Measurements from ENCODE around the gene WHRN.

The WHRN gene

DNA sequence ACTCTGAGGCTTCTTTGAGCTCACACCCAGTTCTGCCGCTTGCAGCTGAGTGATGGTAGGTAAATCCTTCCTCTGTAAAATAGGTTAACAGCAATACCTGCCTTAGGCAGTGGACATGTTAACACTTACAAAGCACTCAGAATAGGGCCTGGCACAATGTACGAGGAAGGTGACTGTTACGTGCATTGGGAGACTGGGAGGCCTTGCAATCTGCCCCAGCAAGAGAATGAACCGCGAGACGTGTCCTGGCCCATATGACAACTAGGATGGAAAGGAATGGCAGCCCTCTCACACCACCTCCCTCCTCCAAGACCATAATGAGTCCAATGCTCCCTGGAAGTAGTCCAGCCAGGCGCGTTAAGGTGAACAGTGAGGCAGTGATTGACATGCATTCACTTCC, 94.4 kb downstream of the WHRN start:
- Histone ChIP-seq H3K9me3 (no peaks in the 10 kb centered on the region), H3K4me3 (ENCODE audit: low read depth in 1 of 2, low read length in 1 of 2) (no peak overlapping the region), H3K36me3 (no peaks in the 10 kb centered on the region), H3K27me3 (no peaks in the 10 kb centered on the region), H3K27ac (no peak overlapping the region), H3K4me1 (ENCODE audit: control insufficient read depth in 1 of 2, insufficient read depth in 1 of 2, low read depth in 1 of 2, low read length in 1 of 2) (no peaks in the 10 kb centered on the region)
- TF ChIP-seq, protein P1, sequence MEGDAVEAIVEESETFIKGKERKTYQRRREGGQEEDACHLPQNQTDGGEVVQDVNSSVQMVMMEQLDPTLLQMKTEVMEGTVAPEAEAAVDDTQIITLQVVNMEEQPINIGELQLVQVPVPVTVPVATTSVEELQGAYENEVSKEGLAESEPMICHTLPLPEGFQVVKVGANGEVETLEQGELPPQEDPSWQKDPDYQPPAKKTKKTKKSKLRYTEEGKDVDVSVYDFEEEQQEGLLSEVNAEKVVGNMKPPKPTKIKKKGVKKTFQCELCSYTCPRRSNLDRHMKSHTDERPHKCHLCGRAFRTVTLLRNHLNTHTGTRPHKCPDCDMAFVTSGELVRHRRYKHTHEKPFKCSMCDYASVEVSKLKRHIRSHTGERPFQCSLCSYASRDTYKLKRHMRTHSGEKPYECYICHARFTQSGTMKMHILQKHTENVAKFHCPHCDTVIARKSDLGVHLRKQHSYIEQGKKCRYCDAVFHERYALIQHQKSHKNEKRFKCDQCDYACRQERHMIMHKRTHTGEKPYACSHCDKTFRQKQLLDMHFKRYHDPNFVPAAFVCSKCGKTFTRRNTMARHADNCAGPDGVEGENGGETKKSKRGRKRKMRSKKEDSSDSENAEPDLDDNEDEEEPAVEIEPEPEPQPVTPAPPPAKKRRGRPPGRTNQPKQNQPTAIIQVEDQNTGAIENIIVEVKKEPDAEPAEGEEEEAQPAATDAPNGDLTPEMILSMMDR (IDR thresholded peaks at IDR 0.05): no peak

DNA sequence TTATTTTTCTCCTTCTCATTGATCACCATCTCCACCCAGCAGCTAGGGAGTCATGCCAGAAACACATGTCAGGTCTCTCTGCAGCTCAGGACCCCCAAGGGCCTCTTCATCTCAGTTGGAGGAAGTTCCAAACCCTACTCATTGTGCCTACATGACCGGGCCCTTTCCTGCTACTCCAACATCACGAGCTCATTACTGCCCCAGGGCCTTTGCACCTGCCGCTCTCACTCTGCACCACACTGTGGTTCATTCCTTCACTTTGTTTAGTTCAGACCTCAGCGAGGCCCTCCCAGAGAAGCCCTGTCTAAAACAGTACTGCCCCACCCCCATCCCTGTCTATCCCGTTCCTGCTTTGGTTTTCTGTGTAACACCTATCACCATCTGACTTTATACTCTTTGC, 95.4 kb downstream of the WHRN start:
- Histone ChIP-seq H3K27ac (no peak overlapping the region), H3K4me3 (ENCODE audit: low read depth in 1 of 2, low read length in 1 of 2) (no peak overlapping the region), H3K36me3 (no peaks in the 10 kb centered on the region), H3K4me1 (ENCODE audit: control insufficient read depth in 1 of 2, insufficient read depth in 1 of 2, low read depth in 1 of 2, low read length in 1 of 2) (peaks cover 0 to 6% of the 10 kb centered on the region in 2 experiments), H3K27me3 (no peaks in the 10 kb centered on the region), H3K9me3 (no peaks in the 10 kb centered on the region)
- TF ChIP-seq, protein P1 (IDR thresholded peaks at IDR 0.05): no peak

DNA sequence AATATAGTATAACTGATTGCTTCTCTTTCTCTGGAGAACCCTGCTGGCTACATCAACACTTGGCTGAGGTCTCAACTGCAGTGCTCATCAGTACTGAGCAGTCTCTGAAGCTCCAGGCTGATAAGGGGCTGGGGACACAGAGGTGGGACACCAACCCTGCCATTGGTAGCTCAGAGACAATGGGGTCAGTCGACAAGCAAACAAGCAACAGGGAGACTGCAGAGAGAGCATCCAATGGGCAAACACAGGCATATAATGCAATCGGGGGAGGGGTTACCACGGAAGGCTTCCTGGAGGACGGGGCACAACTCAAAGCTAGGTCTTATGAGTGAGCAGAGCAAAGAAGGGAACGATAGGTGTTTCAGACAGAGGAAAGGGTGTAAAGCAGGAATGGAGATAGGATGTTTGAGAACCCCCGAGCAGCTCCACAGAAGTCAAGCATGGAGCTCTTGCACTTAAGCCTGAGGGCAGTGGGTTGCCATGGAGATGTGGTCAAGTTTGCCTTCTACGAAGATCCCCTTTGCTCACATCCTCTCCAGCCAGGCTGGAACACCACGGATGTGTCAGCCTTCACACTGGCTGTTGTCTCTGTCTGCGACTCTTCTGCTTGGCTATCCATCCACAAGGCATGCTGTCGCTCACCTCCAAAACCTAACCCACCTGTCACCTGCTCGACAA, 96.0 kb downstream of the WHRN start:
- Histone ChIP-seq H3K9me3 (no peaks in the 10 kb centered on the region), H3K4me1 (ENCODE audit: control insufficient read depth in 1 of 2, insufficient read depth in 1 of 2, low read depth in 1 of 2, low read length in 1 of 2) (peaks cover 0 to 6% of the 10 kb centered on the region in 2 experiments), H3K36me3 (no peaks in the 10 kb centered on the region), H3K27ac (no peak overlapping the region), H3K4me3 (ENCODE audit: low read depth in 1 of 2, low read length in 1 of 2) (no peak overlapping the region), H3K27me3 (no peaks in the 10 kb centered on the region)
- TF ChIP-seq, protein P1 (IDR thresholded peaks at IDR 0.05): no peak

DNA sequence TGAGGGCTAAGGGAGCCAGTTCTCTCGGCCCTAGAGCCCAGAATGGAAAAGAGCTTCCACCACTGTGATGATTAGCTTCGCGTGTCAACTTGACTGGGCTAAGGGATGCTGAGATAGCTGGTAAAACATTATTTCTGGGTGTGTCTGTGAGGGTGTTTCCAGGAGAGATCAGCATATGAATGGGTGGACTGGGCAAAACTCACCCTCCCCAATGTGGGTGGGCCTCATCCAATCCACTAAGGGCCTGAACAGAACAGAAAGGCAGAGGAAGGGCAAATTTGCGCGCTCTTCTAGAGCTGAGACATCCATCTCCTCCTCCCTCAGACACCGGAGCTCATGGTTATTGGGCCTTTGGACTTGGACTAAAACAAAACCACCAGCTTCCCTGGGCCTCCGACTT, 96.6 kb downstream of the WHRN start:
- H3K36me3 ChIP-seq: no peaks in the 10 kb centered on the region
- TF ChIP-seq, protein P1 (IDR thresholded peaks at IDR 0.05): no peak
- H3K4me3 ChIP-seq (ENCODE audit: low read depth in 1 of 2, low read length in 1 of 2): no peak overlapping the region
- no peaks in the 10 kb centered on the region for H3K27me3 ChIP-seq
- H3K27ac ChIP-seq: no peak overlapping the region
- peaks cover 0 to 6% of the 10 kb centered on the region in 2 experiments for H3K4me1 ChIP-seq (ENCODE audit: control insufficient read depth in 1 of 2, insufficient read depth in 1 of 2, low read depth in 1 of 2, low read length in 1 of 2)
- no peaks in the 10 kb centered on the region for H3K9me3 ChIP-seq

DNA sequence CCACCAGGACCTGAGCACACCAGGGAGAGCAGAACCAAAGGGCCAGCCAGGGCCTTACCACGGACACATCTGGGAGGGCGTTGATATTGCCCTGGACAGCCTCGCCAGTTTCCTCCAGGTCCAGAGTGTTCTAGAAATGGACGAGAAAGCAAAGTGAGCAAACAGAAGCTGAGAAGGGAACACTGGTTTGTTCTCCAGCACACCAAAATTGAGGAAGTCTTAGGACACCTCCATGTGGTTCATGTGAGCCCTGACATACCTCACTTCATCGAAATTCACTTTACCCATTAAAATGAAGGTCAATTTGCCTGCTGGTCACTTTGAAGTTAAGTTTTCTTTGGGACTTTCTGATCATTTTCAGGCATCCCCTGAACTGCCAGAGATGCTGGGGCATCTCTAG, 97.4 kb downstream of the WHRN start:
- no peak overlapping the region for H3K27ac ChIP-seq
- no peaks in the 10 kb centered on the region for H3K27me3 ChIP-seq
- TF ChIP-seq, protein P1 (IDR thresholded peaks at IDR 0.05): no peak
- H3K36me3 ChIP-seq: no peaks in the 10 kb centered on the region
- H3K4me3 ChIP-seq (ENCODE audit: low read depth in 1 of 2, low read length in 1 of 2): no peak overlapping the region
- H3K4me1 ChIP-seq (ENCODE audit: control insufficient read depth in 1 of 2, insufficient read depth in 1 of 2, low read depth in 1 of 2, low read length in 1 of 2): peaks cover 0 to 6% of the 10 kb centered on the region in 2 experiments
- no peaks in the 10 kb centered on the region for H3K9me3 ChIP-seq
